Cardiac septum (tissue), 1 donor: ENCODE data around the gene QSOX2. TPM values are rescaled to one million over a fixed set of nuclear protein-coding genes. Genes with fewer than 3 reads are reported as not detected.

Experiments used
- DNase-seq: peaks from one replicate; pipeline ENCODE4 v3.0.0-alpha.2; 2020; ENCODE audit warnings: low spot score
- intact Hi-C: fragments of 100-400 bp; cut with DNase I; formaldehyde crosslinking; loops from one replicate; pipeline ENCODE4 v1.14.0; 2022
- total RNA-seq: library from RNA; stranded (reverse); fragmentation: NEBNext Ultra II Directional; extraction: Animal tissue kit (Norgen Biotek cat#: 25700); gene quantifications from one replicate; pipeline ENCODE4 v1.2.1, GENCODE V29; 2021
- donor health status: DM: no; HTN: no; CAD: no.

QSOX2 gene
- total RNA-seq, 1 donor from 2014 or later, result 7.2 TPM

- no peak for DNase-seq
- intact Hi-C loops, result no loop called here
Measured at GRCh38 chr9:136254381-136255165, 9.0 kb upstream of the QSOX2 start.

GRCh38 chr9:136253246-136254130 lies 7.9 kb upstream of the QSOX2 start:
- DNase-seq, result no peak
- intact Hi-C loops, result no loop called here

GRCh38 chr9:136252846-136253245 lies 7.2 kb upstream of the QSOX2 start:
- no peak for DNase-seq
- intact Hi-C loops, result no loop called here

GRCh38 chr9:136252281-136252680 lies 6.7 kb upstream of the QSOX2 start:
- intact Hi-C loops, result no loop called here
- no peak for DNase-seq

- no peak for DNase-seq
- intact Hi-C loops, result no loop called here
Measured at GRCh38 chr9:136251264-136252115, 5.9 kb upstream of the QSOX2 start.

- intact Hi-C loops, result no loop called here
- DNase-seq, result no peak
Measured at GRCh38 chr9:136250676-136251075, 5.1 kb upstream of the QSOX2 start.

- no peak for DNase-seq
- intact Hi-C loops, result no loop called here
Measured at GRCh38 chr9:136249877-136250559, 4.4 kb upstream of the QSOX2 start.

GRCh38 chr9:136248951-136249876 lies 3.6 kb upstream of the QSOX2 start:
- intact Hi-C loops, result no loop called here
- DNase-seq, result no peak

- DNase-seq, result no peak
- intact Hi-C loops, result no loop called here
Measured at GRCh38 chr9:136247947-136248637, 2.5 kb upstream of the QSOX2 start.

GRCh38 chr9:136247551-136247916 lies 1.9 kb upstream of the QSOX2 start:
- intact Hi-C loops, result no loop called here
- DNase-seq, result no peak

GRCh38 chr9:136246849-136247550 lies 1.4 kb upstream of the QSOX2 start:
- DNase-seq, result no peak
- intact Hi-C loops, result no loop called here

- intact Hi-C loops, result no loop called here
- no peak for DNase-seq
Measured at GRCh38 chr9:136244969-136245218, 718 bp downstream of the QSOX2 start.

GRCh38 chr9:136244122-136244968 lies 1.3 kb downstream of the QSOX2 start:
- intact Hi-C loops, result no loop called here
- no peak for DNase-seq

GRCh38 chr9:136243631-136244030 lies 2.0 kb downstream of the QSOX2 start:
- no peak for DNase-seq
- intact Hi-C loops, result no loop called here

GRCh38 chr9:136242918-136243525 lies 2.6 kb downstream of the QSOX2 start:
- DNase-seq, result no peak
- intact Hi-C loops, result no loop called here

GRCh38 chr9:136242248-136242647 lies 3.4 kb downstream of the QSOX2 start:
- no peak for DNase-seq
- intact Hi-C loops, result no loop called here
